HT-29 (cell line): ENCODE results near the gene HMGCLL1. TPM values are rescaled to one million over a fixed set of nuclear protein-coding genes. Genes with fewer than 3 reads are reported as not detected.
A peak's percentile ranks its signal among the peaks of the same experiment; 100 is the strongest.

Source experiments
- DNase-seq: peaks from one replicate; pipeline ENCODE4 v3.0.0-alpha.2; 2015; ENCODE audit warnings: low spot score
- total RNA-seq: library from RNA; depleted of rRNA; stranded (reverse); fragments of >200 nt; shearing (Covaris generic); gene quantifications from 2 replicates; pipeline ENCODE4 v1.2.3, GENCODE V29; 2014

HMGCLL1 gene
- total RNA-seq, 1 experiment from 2014 or later: not detected

- DNase-seq: no peak
Observed at GRCh38 chr6:55536391-55536956, 42.5 kb downstream of the HMGCLL1 start.

DNA sequence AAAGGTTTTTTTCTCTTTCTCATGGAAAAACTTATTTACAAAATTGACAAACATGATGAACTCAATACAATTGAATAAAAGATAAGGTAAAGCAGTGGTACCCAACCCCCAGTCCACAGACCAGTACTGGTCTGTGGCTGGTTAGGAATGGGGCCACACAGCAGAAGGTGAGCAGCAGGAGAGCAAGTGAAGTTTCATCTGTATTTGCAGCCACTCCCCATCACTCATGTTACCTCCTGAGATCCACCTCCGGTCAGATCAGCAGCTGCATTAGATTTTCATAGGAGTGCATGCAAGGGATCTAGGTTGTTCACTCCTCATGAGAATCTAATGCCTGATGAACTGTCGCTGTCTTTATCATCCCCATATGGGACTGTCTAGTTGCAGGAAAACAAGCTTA lies 47.5 kb downstream of the HMGCLL1 start:
- no peak for DNase-seq

DNA sequence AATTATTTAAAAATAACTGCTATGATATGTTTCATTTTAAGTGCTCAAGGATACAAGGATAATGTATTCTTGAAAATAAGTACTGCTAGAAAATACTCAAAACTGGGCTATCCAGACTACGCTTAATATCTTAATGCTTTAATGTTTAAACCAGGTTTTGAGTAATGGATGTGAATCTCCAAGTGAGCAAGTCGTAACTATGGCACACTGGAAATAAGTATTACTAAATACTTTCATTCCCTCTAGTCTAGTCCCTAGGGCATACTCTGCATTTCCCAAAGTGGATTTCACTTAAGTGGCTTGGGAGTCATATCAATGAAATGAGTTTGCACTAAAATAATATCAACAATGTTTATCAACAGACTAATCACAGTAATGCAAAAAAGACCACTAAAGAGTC lies 48.1 kb downstream of the HMGCLL1 start:
- DNase-seq: no peak

- peak; percentile 61 for DNase-seq
Observed at GRCh38 chr6:55528624-55529023, 50.4 kb downstream of the HMGCLL1 start.

GRCh38 chr6:55524441-55524840 lies 54.6 kb downstream of the HMGCLL1 start:
- no peak for DNase-seq

DNA sequence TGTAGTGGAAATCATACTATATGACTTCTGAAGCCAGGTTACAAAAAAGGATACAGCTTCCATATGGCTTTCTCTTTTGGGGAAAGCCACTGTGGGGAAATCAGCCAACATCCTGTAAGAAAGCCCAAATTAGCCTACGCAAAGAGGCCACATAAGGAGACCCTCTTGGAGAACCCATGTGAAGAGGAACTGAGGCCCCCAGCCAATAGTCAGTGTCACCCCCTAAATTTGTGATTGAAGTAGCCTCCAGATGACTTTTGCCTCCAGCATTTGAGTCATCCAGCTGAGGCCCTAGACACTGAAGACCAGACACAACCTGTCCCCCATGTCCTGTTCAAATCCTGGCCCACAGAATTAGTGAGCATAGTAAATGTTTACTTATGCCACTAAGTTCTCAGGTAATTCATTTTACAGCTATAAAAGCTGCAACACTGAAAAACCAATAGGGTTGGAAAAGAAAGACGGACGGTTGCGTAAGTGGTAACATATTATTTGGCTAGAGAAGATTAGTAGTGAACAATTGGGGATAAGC lies 60.4 kb downstream of the HMGCLL1 start:
- DNase-seq: no peak

- DNase-seq: no peak
Observed at GRCh38 chr6:55516736-55517135, 62.3 kb downstream of the HMGCLL1 start.

DNA sequence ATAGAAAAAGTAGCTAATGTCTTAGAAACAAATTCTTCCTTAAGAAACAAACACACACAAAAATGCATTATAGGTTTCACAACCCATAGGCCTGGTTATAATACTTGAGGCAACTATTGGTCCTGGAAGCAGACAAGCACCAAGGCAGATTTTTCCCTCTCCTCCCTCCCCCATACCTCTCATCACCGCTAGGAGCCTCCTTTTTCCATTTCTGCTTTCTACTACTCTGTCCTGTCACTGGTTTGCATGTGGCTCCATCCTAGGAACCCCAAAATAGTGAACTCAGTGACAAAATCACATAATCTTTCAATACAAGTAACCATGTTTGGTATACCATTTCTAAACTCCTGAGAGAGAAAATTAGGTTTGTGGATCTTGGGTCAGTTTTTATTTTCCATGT lies 66.1 kb downstream of the HMGCLL1 start:
- DNase-seq: no peak

DNA sequence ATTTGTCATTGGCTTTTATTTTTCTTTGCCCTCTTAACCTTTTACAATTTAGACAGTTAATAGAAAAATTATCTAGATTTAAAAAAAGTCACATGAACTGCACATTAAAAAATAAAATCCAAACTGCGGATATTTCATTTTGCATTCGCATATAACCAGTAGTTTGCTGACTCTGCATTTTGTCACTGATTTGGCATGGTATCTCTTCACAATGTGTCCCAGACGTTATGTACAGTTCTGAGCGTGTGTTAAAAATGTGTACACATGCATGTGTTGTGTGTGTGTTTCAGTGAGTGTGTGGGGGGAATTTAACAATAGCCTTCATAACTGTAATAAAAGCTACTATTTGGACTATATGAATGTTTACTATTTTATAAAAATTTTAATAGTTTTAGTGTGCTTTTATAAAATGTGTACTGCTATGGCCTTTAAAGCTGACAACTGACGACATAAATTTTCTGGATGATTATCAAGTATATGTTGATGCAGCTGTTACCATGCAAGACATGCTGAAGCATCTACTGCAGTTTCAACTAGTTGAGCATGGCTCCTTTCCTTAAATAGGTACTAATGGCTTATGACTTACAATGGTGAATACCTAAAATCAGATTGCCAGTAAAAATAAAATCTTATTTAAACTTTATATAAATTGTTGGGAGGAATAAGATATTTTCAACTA lies 67.7 kb downstream of the HMGCLL1 start:
- DNase-seq: no peak

DNA sequence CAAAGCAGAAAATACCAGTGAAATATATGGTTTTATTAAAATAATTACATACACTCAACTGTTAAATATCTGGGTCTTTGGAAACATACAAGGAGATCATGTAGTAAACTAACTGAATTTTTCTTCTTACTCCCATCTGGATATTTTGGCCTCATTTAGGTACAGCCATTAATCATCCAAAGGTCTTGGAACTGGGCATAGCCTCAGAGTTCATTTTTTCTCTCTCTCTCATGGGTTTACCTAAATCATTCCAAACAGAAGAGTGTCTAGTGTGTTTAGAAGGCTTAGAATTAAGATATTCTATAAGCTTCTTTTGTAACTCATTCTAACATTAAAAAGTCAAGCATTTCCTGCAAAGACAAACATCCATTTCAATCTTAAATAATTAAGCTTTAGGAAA lies 79.4 kb downstream of the HMGCLL1 start:
- DNase-seq: no peak

GRCh38 chr6:55497694-55498093 lies 81.3 kb downstream of the HMGCLL1 start:
- DNase-seq: no peak

DNA sequence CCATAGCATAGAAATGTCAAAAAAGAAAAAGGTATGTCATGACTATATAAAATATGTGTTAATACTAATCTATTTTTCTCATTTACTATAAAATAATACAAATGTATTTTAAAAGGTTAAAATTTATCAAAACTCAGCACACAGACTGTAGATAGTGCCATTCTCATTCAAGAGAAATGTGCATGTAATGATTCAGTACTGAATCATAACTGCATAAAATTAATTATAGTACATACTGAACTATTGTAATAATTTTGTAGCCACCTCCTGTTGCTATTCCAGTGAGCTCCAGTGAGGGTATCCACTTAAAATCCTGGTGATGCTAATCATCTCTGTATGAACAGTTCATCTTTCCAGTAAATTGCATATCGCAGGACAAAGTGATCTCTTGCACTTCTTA lies 82.8 kb downstream of the HMGCLL1 start:
- DNase-seq: no peak

- DNase-seq: no peak
Observed at GRCh38 chr6:55495277-55495676, 83.7 kb downstream of the HMGCLL1 start.

DNA sequence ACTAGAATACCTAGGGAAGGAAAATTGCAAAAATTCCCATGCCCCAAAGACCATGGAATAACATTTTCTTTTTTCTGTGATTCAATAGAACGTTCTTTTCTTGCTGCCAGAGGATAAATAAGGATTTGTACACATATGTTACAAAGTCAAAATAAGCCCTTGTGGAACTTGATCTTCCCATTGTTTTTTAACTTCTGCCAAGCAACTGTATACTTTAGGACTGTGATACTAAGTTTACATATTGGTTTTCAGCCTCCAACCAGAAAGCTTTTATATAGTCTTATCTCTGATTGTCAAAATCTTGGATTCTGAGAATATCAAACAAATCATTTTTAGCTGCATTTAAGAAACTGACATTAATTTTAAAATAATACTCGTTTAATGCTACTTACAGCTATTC lies 84.6 kb downstream of the HMGCLL1 start:
- no peak for DNase-seq

DNA sequence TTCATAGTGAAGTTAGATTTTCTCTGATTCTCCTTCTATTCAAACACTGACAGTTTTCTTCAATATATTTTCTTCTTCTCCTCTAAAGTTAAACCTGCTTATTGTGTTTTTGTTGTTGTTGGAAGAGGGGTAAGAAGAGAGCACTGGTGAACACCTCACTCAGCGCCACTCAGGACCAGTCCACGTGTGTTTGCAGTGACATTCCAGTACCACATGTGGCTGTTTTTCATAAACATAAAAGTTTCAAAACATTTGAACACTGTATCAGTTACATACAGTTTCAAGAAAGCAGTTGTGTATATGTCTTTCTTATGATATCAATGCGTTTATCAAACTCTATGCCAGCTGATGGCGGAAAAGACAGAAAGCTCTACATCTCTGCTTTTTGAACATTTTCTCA lies 86.7 kb downstream of the HMGCLL1 start:
- no peak for DNase-seq

DNA sequence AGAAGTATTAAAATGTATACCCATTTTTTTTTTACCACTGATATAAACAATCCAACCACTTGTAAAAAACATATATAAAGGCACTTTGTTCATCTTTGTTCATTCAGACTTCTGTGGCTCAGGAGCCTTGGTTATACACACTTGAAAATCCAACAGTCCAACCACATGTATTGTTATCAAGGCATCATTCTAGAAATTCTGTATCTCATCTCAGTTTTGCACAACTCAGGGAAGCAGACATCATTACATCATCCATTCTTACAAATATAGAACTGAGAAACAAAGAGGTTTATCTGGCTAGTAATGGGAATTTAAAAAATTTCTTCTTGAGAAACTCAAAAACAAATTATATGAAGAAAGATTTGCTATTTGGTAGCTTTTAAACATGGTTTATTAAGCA lies 88.1 kb downstream of the HMGCLL1 start:
- no peak for DNase-seq

DNA sequence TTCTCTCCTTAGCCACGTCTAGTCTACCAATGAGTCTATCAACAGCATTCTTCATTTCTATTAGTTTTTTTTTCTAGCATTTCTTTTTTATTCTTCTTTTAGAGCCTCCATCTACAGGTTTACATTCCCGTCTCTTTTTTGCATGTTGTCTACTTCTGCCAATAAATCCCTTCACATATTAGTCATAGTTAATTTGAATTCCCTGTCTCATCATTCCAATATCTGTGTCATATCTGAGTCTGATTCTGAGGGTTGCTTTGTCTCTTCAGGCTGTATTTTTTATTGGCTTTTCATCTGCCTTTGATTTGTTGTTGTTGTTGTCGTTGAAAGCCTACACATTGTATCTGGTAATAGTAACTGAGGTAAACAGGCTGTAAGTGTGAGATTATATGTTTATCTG lies 104.6 kb downstream of the HMGCLL1 start:
- DNase-seq: no peak

GRCh38 chr6:55473722-55474121 lies 105.3 kb downstream of the HMGCLL1 start:
- no peak for DNase-seq

DNA sequence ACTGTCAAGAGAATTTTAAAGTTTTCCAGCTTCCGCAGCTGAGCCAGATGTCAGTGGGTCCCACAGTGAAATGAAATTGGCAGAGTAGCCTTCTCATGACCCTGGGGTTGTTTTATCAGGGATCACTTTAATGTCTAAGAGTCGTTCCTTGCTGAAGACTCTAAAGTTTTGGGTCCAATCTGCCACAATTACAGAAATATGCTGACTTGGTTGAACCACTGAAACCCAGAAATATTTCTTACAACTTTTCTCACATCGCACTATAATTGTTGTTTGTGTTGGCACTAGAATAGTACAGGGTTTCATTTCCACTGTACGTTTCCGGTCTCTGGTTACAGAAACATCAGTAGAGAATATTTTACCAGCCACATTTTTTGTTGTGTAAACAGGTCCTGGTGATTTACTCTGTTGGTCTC lies 109.0 kb downstream of the HMGCLL1 start:
- DNase-seq: no peak

DNA sequence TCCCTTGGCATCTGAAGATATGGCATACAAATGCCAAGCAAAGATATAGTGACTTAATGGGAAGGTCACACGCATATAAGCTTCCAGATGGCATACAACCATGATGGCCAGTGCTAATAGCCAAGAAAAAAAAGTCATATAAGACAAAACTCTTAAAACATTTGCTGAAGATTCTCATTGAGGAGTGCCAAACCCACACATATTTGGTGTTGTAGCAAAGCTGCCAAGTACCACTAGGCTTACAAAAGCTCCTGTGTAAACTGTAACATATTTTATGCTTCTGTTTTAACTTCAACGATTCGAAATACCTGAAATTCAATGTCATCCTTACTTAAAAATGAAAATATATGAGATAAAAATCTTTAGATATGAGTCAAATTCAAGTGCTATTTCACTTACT lies 123.0 kb downstream of the HMGCLL1 start:
- DNase-seq: no peak

GRCh38 chr6:55450005-55450404 lies 129.0 kb downstream of the HMGCLL1 start:
- no peak for DNase-seq

DNA sequence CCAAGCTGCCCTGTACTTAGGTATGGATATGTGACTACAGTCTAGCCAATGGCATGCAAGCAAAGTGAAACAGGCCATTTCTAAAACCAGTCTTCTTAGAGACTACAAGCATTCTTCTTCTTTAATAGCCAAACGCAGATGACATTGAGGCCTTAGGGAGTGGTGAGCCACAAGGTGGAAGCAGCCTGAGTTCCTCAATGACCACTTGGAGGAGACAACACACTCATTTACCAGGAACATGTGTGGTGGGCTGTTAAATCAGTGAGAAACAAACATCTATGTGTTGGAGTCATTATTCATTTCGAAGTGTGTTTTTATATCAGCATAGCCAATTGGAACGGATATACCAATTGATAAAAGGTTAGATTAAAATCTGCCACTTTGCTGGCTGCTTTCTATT lies 129.8 kb downstream of the HMGCLL1 start:
- peak; percentile 36 for DNase-seq

DNA sequence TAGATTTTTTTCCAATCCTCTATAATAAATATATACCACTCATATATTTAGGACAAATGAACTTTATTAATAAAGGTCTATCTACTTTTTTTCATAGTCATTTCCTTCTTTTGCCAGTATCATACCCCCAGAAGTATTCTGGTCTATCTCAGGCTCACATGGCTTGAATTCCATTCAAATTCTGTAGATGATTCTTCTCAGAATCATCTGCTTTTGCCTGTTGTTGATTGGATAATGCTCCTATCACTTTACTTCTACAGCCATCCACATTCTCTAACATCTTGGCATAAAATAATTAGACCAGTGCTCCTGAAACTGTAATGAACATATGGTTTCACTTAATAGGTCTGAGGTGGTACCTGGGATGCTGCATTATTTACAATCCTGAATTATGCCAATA lies 130.5 kb downstream of the HMGCLL1 start:
- DNase-seq: no peak

GRCh38 chr6:55447891-55448290 lies 131.1 kb downstream of the HMGCLL1 start:
- no peak for DNase-seq
